Measurements from ENCODE around the gene SPINK4.

Gene SPINK4

DNA sequence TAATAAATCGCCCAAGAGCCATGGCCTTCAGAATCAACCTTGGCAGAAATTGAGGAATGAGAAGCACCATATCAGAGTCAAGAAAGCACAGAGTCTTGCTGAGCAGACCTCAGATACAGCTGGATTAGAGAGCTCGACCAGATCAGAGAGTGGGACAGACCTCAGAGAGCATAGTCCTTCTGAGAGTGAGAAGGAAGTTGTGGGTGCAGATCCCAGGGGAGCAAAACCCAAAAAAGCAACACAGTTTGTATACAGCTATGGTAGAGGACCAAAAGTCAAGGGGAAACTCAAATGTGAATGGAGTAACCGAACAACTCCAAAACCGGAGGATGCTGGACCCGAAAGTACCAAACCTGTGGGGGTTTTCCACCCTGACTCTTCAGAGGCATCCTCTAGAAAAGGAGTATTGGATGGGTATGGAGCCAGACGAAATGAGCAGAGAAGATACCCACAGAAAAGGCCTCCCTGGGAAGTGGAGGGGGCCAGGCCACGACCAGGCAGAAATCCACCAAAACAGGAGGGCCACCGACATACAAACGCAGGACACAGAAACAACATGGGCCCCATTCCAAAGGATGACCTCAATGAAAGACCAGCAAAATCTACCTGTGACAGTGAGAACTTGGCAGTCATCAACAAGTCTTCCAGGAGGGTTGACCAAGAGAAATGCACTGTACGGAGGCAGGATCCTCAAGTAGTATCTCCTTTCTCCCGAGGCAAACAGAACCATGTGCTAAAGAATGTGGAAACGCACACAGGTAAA is 54.9 kb downstream of the SPINK4 start:
- FAIRE-seq, result no peak

- no peak for FAIRE-seq
Measured at GRCh38 chr9:33295571-33295970, 55.6 kb downstream of the SPINK4 start.

GRCh38 chr9:33297432-33297831 is 57.5 kb downstream of the SPINK4 start:
- no peak for FAIRE-seq

All from endometrium (tissue), 2 donors.